Bronchial epithelial cell (primary cell): Measurements from ENCODE around the gene SLK. TPM values are rescaled to one million over a fixed set of nuclear protein-coding genes. Genes with fewer than 3 reads are reported as not detected.

Experiments used
- DNase-seq: peaks from one replicate; pipeline ENCODE4 v3.0.0-alpha.2; 2010; ENCODE audit warnings: low read depth
- FAIRE-seq: peaks from 2 replicates; lab custom pipeline; 2011; peaks lifted over from hg19 to GRCh38; lab: Jason Lieb, UNC
- H3K27me3 ChIP-seq: 2 replicates; pipeline ENCODE4 v1.5.1; 2011; ENCODE audit warnings: low read length; ENCODE audit not compliant: control insufficient read depth, insufficient read depth
- H3K36me3 ChIP-seq: 2 replicates; pipeline ENCODE4 v1.5.1; 2011; ENCODE audit warnings: low read length; ENCODE audit not compliant: control insufficient read depth, insufficient read depth
- H3K4me3 ChIP-seq: 2 replicates; pipeline ENCODE4 v1.5.1; 2011; ENCODE audit warnings: mild to moderate bottlenecking, low read depth, low read length, control low read depth
- total RNA-seq: library from RNA; depleted of rRNA; stranded (reverse); fragments of >200 nt; gene quantifications from 2 replicates; pipeline ENCODE4 v1.2.1, GENCODE V29; 2014
- TF ChIP-seq, protein P1 (sequence below): IDR thresholded peaks from 2 replicates; pipeline ENCODE4 v1.5.1; 2011; ENCODE audit warnings: mild to moderate bottlenecking, moderate library complexity, low read length, control low read depth, inconsistent platforms; ENCODE audit not compliant: insufficient read depth, severe bottlenecking

SLK gene
- total RNA-seq, 1 donor from 2014 or later: 85.3 TPM

DNA sequence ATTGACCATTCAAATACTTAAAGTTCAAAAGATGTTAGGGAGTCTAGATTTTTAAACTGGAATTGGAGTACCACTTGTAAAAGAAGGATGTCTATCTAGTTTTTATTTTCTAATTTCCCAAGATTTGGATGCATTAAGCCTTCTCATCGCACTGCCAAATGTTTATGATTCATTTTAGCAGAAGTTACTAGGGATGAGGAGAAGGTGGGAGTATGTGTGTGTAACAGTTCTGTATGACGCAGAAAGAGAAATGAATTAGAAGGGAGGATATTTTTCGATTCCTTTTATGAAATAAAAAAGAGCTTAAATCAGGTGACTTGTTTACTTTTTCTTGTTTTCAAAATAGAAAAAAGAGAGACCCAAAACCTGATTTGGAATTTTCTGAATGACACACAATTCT is 6.8 kb upstream of the SLK start:
- TF ChIP-seq, protein P1, sequence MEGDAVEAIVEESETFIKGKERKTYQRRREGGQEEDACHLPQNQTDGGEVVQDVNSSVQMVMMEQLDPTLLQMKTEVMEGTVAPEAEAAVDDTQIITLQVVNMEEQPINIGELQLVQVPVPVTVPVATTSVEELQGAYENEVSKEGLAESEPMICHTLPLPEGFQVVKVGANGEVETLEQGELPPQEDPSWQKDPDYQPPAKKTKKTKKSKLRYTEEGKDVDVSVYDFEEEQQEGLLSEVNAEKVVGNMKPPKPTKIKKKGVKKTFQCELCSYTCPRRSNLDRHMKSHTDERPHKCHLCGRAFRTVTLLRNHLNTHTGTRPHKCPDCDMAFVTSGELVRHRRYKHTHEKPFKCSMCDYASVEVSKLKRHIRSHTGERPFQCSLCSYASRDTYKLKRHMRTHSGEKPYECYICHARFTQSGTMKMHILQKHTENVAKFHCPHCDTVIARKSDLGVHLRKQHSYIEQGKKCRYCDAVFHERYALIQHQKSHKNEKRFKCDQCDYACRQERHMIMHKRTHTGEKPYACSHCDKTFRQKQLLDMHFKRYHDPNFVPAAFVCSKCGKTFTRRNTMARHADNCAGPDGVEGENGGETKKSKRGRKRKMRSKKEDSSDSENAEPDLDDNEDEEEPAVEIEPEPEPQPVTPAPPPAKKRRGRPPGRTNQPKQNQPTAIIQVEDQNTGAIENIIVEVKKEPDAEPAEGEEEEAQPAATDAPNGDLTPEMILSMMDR: no peak
- FAIRE-seq (no peak), DNase-seq (no peak)
- no peaks in the 10 kb centered on the region for H3K27me3 ChIP-seq
- no peaks in the 10 kb centered on the region for H3K36me3 ChIP-seq
- no peak overlapping the region for H3K4me3 ChIP-seq

GRCh38 chr10:103967448-103968071 is 620 bp downstream of the SLK start:
- FAIRE-seq (no peak), DNase-seq (no peak)
- Histone ChIP-seq H3K4me3 (peak overlapping the region; percentile 64), H3K27me3 (no peaks in the 10 kb centered on the region), H3K36me3 (no peaks in the 10 kb centered on the region)
- TF ChIP-seq, protein P1: no peak

- FAIRE-seq (no peak), DNase-seq (no peak)
- no peaks in the 10 kb centered on the region for H3K27me3 ChIP-seq
- H3K4me3 ChIP-seq: peak overlapping the region; percentile 64
- TF ChIP-seq, protein P1: no peak
- no peaks in the 10 kb centered on the region for H3K36me3 ChIP-seq
These were observed 1.8 kb downstream of the SLK start for GRCh38 chr10:103968441-103969391.

- TF ChIP-seq, protein P1: no peak
- Histone ChIP-seq H3K27me3 (no peaks in the 10 kb centered on the region), H3K4me3 (peak overlapping the region; percentile 64), H3K36me3 (no peaks in the 10 kb centered on the region)
- DNase-seq (no peak), FAIRE-seq (no peak)
These were observed 2.5 kb downstream of the SLK start for GRCh38 chr10:103969436-103969835.

DNA sequence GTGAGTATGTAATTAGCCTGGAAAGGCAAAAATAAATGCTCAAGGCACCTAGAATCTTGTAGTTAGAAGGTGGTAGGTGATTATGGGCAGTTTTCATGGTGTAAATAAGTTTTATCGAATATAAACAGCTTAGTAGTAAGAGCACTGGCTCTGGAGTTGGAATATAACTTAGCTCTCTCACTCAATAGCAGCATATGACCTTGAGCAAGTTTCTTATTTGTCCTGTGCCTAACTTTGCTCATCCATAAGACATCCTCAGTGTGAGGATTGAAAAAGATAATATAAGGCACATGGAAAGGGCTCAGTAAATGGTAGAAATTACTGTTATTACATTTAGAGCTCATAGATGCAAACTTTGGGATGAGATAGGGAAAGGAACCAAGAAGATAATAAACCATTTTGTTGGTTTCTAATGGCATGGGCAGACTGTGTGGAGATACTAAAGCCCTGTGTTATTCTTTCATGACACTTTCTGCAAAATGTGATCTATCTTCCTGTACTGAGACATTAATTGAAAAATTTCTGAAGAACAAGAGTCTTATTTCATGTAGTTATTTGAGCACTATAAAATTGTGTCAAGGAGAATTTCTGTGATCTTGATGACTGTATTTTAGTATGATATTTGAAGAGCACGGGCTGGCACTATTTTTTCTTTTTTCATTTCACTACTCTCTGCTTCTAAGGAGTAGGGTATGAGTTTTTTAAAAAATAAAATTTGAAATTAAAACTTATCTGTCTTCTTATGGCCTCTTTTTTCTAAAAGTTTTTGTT is 3.1 kb downstream of the SLK start:
- DNase-seq: no peak
- no peaks in the 10 kb centered on the region for H3K36me3 ChIP-seq
- peak overlapping the region; percentile 64 for H3K4me3 ChIP-seq
- TF ChIP-seq, protein P1: no peak
- H3K27me3 ChIP-seq: no peaks in the 10 kb centered on the region
- no peak for FAIRE-seq
